IPS DF 19.7 (cell line): ENCODE data around the gene KRT75.
"Not testable (repeated sequence)": the region's sequence is repeated elsewhere in the genome, so short reads cannot be mapped to it uniquely, and the experiment has no call there.

Experiments used
- DNase-seq: peaks from one replicate; pipeline ENCODE4 v3.0.0-alpha.2; 2013; ENCODE audit warnings: low read depth, low spot score

KRT75 gene

DNA sequence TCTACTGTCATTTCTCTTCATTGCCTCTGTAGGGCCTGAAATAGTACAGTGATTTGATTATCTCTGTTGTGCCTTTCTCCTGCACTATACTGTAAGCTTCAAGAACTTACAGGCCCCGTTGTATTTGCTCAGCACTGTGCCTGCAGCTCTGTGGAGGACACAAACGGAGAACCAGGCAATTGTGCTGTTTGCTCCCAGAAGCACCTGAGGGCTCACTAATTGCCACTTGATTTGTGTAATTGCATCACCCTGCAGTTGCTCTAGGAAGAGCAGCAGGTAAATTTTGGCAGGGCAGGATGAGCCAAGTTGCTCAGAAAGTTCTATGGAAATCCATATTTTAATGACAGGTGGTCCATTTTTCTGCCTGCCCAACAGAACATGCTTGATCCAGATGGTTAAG is 16.4 kb downstream of the KRT75 start:
- DNase-seq = no peak

DNA sequence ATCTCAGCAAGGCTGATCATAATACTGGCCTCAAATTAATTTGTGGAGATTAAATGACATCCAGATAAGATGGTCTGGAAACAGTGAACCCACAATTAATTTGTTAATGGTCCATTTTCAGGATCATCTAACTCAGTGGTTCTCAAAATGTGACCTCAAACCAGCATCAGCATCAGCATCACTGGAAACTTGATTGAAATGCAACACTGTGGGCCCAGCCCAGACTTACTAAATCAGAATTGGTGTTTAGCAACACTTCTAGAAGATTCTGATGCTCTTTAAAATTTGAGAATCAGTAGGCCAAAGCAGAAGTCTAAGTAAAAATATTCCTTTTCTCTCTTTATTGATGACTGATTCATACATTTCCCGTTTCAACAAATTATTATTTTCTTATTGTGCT is 17.4 kb downstream of the KRT75 start:
- no peak for DNase-seq

DNA sequence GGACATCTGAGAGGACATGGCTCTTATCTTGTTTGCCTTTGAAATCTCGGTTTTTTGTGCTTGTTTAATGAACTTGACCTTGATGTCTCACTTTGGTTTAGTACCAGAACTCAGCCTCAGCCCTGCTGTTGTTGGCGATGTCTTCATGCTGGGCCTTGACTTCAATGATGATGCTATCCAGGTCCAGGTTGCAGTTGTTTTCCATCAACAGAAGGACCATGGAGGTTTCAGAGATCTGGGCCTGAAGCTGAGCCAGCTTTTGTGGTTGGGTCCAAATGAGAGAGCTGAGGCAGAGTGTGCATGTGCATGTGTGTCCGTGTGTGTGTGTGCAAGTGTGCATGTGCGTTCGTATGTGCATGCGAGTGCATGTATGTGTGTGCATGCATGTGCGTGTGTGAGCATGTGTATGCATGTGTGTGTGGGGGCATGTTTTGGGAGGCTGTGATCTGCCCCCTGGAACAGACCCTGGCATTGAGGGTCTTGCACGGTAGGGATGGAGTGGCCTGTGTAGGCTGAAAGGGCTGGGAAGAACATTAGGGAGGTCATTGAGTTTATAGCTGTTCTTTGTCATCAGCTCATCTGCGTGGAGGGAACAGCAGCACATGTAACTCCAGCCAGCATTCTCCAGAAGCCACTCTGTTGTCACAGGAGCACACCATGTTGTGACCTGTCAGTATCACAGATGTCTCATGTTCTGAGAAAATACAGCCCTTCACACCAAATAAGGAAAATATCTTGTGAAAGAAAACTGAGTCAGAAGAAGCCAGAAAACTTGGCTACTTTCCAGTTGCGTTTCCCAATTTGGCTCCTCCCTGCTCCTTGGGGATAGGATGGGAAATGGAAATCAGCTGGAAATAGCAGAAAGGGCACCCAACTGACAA is 18.1 kb downstream of the KRT75 start:
- no peak for DNase-seq

DNA sequence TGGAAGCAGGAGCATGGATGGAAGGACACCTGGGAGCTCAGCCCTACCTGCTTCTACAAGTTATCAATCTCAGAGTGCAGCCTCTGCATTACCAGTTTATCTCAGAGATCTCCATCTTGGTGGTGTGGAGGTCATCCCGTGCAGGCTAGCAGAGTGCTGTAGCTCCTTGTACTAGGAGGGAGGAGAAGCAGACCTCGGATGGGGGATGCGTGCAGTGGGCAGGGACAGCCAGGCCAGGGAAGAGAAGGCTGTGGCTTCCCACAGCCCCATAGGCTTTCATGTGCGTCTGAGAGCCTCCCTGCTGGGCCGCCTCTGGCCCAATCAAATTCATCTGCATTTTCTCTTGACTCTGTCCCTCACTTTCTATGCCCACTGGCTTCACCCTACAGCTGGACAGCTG is 19.2 kb downstream of the KRT75 start:
- DNase-seq = no peak

DNA sequence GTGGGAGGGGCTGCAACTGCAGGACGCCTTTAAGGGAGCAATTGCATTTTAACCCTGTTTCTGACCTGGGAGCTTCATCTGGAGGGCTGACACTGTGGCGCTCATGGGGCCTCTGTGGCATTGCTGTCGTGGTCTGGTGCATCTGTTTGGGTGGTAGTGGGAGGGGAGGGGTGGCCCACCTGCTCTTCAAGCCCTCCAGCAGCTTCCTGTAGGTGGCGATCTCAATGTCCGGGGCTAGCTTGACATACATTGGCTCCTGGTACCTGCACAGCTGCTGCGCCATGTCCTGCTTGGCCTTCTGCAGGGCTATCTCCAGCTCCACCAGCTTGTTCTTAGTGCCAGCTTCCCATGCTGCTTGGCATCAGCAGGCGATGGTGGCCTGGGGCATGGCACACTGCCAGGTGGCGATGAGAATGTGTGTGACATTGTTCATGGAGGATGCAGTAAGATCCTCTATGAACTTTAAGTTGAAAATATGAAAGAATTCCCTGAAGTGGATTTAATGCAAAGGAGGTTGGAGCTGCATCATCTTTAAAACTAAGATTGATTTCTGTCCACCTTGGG is 20.3 kb downstream of the KRT75 start:
- DNase-seq = no peak

DNA sequence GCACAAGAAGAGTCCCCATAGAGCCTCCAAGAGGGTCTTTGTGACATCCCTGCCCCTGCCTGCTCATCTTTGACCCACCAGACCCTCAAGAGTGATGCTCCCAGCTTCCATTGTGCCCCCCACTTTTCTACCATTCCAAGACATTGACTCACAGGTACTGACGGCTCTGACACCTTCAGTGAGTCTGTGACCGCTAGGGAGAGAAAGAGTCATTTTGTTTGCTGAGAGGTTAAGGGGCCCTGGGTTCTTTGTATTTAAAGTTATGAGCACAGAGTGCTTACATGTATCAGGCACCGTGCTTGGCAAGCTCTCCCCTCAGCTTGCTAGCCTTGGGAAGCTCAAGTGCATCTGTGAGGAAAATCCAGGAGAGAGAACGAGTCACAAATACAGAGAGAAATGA is 21.0 kb downstream of the KRT75 start:
- DNase-seq = no peak

DNA sequence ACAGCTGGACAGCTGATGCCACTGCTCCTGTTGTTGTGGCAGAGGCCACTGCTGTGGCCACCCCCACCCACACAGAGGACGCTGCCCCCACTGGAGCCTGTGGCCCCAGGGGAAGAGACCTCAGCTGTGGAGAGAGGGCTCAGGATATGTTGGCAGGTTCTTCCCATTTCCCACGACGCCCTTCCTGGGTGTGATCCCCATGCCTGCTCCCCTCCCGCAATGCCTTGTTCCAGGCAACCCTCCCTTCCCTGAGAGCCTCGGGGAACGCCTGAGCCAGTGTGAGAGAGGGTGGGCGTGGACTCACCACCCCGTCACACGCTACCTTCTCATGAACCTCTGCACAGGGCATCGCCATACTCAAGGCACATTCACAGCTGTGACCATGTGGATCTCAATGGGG is 22.4 kb downstream of the KRT75 start:
- DNase-seq = no peak

DNA sequence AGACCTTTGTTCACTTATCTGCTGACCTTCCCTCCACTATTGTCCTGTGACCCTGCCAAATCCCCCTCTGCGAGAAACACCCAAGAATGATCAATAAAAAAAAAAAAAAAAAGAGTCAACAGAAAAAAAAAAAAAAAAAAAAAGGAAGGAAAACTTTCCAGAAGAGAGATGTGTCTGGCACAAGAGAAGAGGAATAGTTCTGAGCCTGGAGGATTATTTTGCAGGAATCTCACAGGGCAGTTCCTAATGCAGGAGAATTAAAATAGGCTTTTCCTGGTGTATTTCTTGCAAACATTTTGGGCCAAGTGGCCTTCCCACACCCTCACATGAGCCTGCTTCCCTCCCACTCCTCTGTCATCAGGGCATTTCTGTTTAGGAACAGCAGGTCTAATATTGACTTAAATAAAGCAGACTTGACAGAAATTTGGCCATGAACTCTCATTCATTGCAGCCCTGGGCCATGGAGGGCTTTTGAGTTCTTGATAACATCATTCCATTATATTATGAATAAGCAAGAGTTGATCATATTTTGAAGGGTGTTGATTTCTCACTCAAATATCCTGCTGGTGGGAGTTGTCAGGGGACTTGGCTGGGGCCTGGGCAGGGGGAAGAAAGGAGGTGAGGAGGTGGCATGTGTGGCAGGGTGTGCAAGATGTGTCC is 23.5 kb downstream of the KRT75 start:
- not testable (repeated sequence) for DNase-seq

DNA sequence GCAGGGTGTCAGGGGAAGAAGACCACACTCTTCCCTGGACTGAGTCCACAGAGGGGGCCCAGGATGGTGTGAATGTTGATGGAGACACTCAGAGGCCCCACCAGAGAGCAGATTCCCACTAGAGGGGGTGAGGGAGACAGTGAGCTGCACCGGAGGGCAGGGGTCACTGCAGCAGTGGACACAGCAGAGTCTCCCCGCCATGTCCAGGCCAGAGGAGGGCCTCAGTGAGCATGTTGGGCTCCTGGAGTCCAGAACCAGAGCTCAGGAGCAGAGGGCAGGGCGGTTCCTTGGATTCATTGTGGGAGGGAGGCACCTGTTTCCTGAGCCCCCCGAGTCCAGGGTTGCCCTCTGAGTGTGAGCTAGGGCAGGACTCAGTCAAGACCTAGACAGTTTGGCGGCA is 26.3 kb downstream of the KRT75 start:
- DNase-seq = no peak

GRCh38 chr12:52405922-52406385 is 28.2 kb downstream of the KRT75 start, which contains the start of gene KRT82:
Gene KRT82 (minus strand): TSS chr12:52406335. CDS start chr12:52406277, 58 bp downstream.
- no peak for DNase-seq

DNA sequence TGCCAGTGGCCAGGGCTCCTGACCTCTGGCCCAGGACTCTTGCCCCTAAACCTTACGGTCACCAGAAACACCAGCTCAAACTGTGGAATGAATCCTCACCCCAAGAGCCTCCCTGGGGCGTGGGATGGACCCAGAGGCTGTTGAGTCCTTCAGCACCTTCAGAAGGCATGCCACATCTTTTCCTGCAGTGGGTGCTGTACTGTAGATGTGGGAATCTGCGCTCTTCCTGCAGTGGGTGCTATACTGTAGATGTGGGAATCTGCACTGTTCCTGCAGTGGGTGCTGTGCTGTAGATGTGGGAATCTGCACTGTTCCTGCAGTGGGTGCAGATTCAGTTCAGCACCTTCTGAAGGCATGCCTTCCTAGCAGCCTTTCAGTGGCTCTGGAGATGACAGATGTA is 29.2 kb downstream of the KRT75 start:
- no peak for DNase-seq

GRCh38 chr12:52403561-52403960 is 30.6 kb downstream of the KRT75 start:
- no peak for DNase-seq

GRCh38 chr12:52402873-52403540 is 31.2 kb downstream of the KRT75 start:
- no peak for DNase-seq

DNA sequence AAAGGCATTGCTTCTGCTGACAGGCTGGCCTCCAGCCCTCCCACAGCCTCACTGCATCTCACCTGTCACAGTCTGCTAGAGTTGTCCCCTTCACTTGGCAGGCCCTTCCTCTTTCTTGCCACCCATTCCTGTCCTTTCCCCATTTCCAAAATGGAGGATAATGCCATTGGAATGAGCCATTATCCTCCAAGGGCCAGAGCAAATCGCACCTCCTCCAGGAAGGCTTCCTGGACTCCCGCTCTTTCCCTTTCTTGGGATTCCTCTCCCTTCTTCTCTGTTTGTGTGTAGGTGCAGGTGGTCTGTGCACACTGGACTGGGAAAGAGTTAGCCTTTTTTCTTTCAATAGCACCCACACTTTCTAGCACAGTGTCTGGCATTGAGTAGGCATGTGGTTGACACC is 31.8 kb downstream of the KRT75 start:
- no peak for DNase-seq

DNA sequence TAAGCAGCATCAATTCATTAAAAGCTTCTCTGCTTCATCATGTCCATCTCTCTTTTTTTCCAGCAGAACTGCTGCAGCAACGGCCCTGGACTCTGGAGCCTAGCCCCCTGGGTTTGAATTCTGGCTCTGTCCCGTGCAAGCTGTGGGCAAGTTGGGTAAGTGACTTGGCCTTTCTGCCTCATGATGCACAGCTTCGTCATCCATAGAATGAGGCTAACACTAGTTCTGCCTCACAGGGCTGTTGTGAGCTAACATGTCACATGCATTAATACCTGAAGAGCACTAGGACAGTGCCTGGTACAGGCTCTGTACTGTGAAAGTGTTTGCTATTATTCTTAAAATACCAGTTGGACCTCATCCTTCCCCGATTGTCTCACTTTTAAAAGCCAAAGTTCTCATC is 32.2 kb downstream of the KRT75 start:
- DNase-seq = no peak

- DNase-seq = no peak
Measured at GRCh38 chr12:52401526-52401925, 32.6 kb downstream of the KRT75 start.

GRCh38 chr12:52400906-52401305 is 33.3 kb downstream of the KRT75 start:
- DNase-seq = no peak

- no peak for DNase-seq
Measured at GRCh38 chr12:52399756-52400155, 34.4 kb downstream of the KRT75 start.

GRCh38 chr12:52398176-52398575 is 36.0 kb downstream of the KRT75 start:
- DNase-seq = no peak

DNA sequence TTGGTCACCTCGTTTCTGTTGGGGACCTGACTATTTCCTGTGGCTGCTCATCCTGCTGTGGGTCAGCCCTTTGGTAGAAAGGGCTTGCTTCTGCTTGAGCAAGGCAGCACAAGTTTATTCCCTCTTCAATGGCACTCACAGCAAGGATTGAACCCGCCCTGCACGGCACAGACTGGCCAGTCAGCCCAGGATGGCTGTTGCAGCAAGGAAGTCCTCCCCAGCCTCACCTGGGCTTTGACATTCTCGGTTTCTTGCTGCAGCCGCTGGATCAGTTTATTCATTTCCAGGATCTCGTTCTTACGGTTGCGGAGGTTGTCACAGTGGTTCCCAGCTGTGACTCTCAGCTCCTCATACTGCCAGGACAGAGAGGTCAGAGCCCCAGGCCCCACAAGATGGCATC is 37.5 kb downstream of the KRT75 start:
- no peak for DNase-seq

DNA sequence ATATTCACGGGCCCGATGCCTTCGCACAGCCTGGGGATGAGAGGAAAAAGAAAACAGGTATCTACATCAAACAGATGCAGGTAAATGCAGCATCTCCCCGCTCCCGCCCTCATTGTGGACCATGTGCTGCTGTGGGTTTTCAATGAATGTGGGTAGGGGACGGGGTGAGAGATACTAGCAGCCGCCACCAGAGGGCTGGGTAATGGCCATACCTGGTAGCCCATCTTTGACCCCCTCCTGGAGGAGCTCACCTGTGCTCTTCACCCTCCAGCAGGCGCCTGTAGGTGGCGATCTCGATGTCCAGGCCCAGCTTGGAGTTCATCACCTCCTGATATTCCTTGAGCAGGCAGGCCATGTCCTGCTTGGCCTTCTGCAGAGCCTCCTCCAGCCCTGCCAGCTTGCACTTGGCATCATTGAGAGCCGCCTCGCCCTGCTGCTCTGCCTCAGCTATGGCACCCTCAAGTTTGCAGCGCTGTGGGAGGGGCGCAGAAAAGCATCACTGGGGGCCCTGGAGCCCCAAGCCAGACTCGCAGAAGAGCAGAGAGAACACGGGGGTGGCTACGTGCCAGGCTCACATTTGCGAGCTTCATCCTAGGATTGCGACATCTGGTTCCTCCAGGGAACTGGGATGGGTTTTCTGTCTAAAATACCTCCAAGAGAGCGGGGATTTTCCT is 38.3 kb downstream of the KRT75 start:
- DNase-seq = peak; percentile 77
